Activated CD4-positive, CD25-positive, alpha-beta regulatory T cell treated with anti-CD3 and anti-CD28 coated beads, Interleukin-2, amount 50 U/mL, for 16 hours (primary cell): Measurements from ENCODE around the gene USP1.

ENCODE experiments used
- DNase-seq: peaks from one replicate; pipeline ENCODE4 v3.0.0-alpha.2; 2020; ENCODE audit warnings: low read depth, low spot score

Gene USP1

GRCh38 chr1:62426237-62426636 is 10.6 kb upstream of the USP1 start:
- DNase-seq: no peak

- DNase-seq: no peak
These were observed 10.1 kb upstream of the USP1 start for GRCh38 chr1:62426794-62427193.

- no peak for DNase-seq
These were observed 8.5 kb upstream of the USP1 start for GRCh38 chr1:62428351-62428750.

GRCh38 chr1:62429581-62429980 is 7.3 kb upstream of the USP1 start:
- DNase-seq: no peak

- DNase-seq: no peak
These were observed 2.8 kb upstream of the USP1 start for GRCh38 chr1:62433861-62434617.

GRCh38 chr1:62434618-62435001 is 2.2 kb upstream of the USP1 start:
- no peak for DNase-seq

- DNase-seq: no peak
These were observed 1.4 kb upstream of the USP1 start for GRCh38 chr1:62435231-62436038.

GRCh38 chr1:62436039-62436465 is 797 bp upstream of the USP1 start:
- peak; percentile 95 for DNase-seq

- peak; percentile 12 for DNase-seq
These were observed 558 bp downstream of the USP1 start for GRCh38 chr1:62437273-62437940.

GRCh38 chr1:62438163-62438562 is 1.3 kb downstream of the USP1 start:
- no peak for DNase-seq

GRCh38 chr1:62439652-62440371 is 3.0 kb downstream of the USP1 start:
- DNase-seq: no peak

- no peak for DNase-seq
These were observed 7.9 kb downstream of the USP1 start for GRCh38 chr1:62444701-62445100.

GRCh38 chr1:62448221-62448933 is 11.5 kb downstream of the USP1 start:
- DNase-seq: no peak

GRCh38 chr1:62450301-62450700 is 13.5 kb downstream of the USP1 start:
- no peak for DNase-seq

- no peak for DNase-seq
These were observed 16.1 kb downstream of the USP1 start for GRCh38 chr1:62452951-62453350.

GRCh38 chr1:62457955-62458354 is 21.1 kb downstream of the USP1 start:
- DNase-seq: no peak

GRCh38 chr1:62462370-62462769 is 25.5 kb downstream of the USP1 start:
- no peak for DNase-seq

- DNase-seq: no peak
These were observed 30.2 kb downstream of the USP1 start for GRCh38 chr1:62467092-62467491.

GRCh38 chr1:62476525-62477219 is 39.8 kb downstream of the USP1 start:
- no peak for DNase-seq

- no peak for DNase-seq
These were observed 44.8 kb downstream of the USP1 start for GRCh38 chr1:62481681-62482080.
